ENCODE results near the gene ELL2. TPM values are rescaled to one million over a fixed set of nuclear protein-coding genes. Genes with fewer than 3 reads are reported as not detected.

The ELL2 gene
- 109 and 114 TPM in 2 replicates for total RNA-seq

GRCh38 chr5:95961617-95962474 lies at the start of gene ELL2:
ELL2 (minus strand) TSS chr5:95961851; CDS start chr5:95961721, 130 bp downstream.

Other genes starting within 250 kb of the ELL2 start
- gene RHOBTB3, start 230.5 kb downstream of the ELL2 start, total RNA-seq = 36.6 and 48.9 TPM in 2 replicates
- gene GLRX, start 139.1 kb downstream of the ELL2 start, total RNA-seq = 31.7 and 36.9 TPM in 2 replicates